B cell (primary cell): ENCODE measurements around the gene LAGE3.

Experiments used
- CTCF ChIP-seq: fragments of 200-600 bp; IDR thresholded peaks from one replicate; pipeline ENCODE4 v1.8.0; 2022; ENCODE audit warnings: antibody characterized with exemption, mild to moderate bottlenecking
- EZH2 ChIP-seq: IDR thresholded peaks from 2 replicates; pipeline ENCODE4 v1.6.1; 2012; ENCODE audit warnings: borderline replicate concordance, low read depth, mild to moderate bottlenecking, moderate library complexity, low read length; ENCODE audit not compliant: insufficient read depth, poor library complexity, severe bottlenecking

DNA sequence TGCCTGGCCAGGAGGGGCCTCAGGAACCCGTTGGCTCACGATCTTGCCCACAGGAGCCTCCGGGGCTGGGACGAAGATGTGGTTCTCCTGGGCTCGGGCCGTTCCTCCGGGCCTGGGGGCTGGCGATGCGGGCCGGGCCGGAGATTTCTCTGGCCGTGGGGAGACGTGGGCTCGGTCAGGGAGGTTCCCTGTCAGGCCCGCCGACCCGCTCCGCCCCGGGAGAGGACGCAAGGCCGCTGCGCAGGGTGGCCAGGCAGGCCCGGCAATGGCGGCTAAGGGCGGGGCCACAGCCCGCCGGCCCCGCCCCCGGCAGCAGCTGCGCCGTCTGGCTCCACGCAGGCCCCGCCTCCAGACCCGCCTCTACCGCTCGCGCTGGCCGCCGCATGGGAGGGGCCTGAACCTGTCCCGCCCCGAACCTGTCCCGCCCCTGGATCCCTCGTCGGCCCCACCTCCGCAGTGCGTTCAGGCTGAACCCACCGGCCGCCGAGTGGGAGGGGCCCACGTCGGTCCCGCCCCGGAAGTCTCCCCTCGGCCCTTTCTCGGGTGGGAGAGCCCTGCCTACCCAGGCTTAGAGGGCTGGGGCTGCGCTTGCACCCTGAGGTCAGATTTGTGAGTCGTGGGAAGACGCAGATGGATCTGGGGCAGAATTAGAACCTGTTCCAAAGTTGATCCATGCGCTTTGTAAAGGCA lies 37.0 kb upstream of the LAGE3 start, which contains the start of gene FAM3A:
- TF ChIP-seq CTCF, result no peak
- TF ChIP-seq EZH2, result no peak
